Mesenchymal stem cell (in vitro differentiated cells and primary cell): Measurements from ENCODE around the gene PRR27.

Experiments used
- DNase-seq: peaks from one replicate; pipeline ENCODE4 v3.0.0-alpha.2; 2013
- H2AFZ ChIP-seq: one replicate; pipeline ENCODE4 v1.6.1; 2013; ENCODE audit warnings: low read depth, mild to moderate bottlenecking, control low read depth, inconsistent platforms, low read length, moderate library complexity
- H2AK5ac ChIP-seq: 2 replicates; pipeline ENCODE4 v1.6.1; 2013; ENCODE audit warnings: low read length, moderate library complexity, mild to moderate bottlenecking, inconsistent platforms; ENCODE audit not compliant: severe bottlenecking
- H2BK120ac ChIP-seq: one replicate; pipeline ENCODE4 v1.6.1; 2013; ENCODE audit warnings: low read depth, mild to moderate bottlenecking, inconsistent platforms, low read length, moderate library complexity
- H2BK12ac ChIP-seq, 2 experiments: one replicate each; pipeline ENCODE4 v1.6.1; 2013; ENCODE audit warnings: inconsistent platforms in 2 of 2, low read length in 2 of 2, mild to moderate bottlenecking in 2 of 2, moderate library complexity in 2 of 2, control low read depth in 1 of 2
- H2BK15ac ChIP-seq: one replicate; pipeline ENCODE4 v1.6.1; 2013; ENCODE audit warnings: mild to moderate bottlenecking, low read depth, inconsistent platforms; ENCODE audit not compliant: poor library complexity, severe bottlenecking
- H2BK5ac ChIP-seq: 2 replicates; pipeline ENCODE4 v1.6.1; 2013; ENCODE audit warnings: low read depth, mild to moderate bottlenecking, low read length, control low read depth, inconsistent platforms; ENCODE audit not compliant: poor library complexity, severe bottlenecking
- H3K14ac ChIP-seq, 2 experiments: one replicate each; pipeline ENCODE4 v1.6.1; 2013; ENCODE audit warnings: inconsistent platforms in 2 of 2, low read length in 2 of 2, control low read depth in 1 of 2, mild to moderate bottlenecking in 1 of 2, moderate library complexity in 1 of 2
- H3K18ac ChIP-seq, 2 experiments: one replicate each; pipeline ENCODE4 v1.6.1; 2013; ENCODE audit warnings: inconsistent platforms in 2 of 2, low read length in 2 of 2, control low read depth in 1 of 2, low read depth in 1 of 2, mild to moderate bottlenecking in 1 of 2
- H3K23ac ChIP-seq, 2 experiments: one replicate each; pipeline ENCODE4 v1.6.1; 2013; ENCODE audit warnings: inconsistent platforms in 2 of 2, low read length in 2 of 2, mild to moderate bottlenecking in 2 of 2, moderate library complexity in 2 of 2, control low read depth in 1 of 2
- H3K27ac ChIP-seq: 2 replicates; pipeline ENCODE4 v1.5.1; 2013; ENCODE audit warnings: mild to moderate bottlenecking, moderate library complexity, low read length, control low read depth, inconsistent platforms; ENCODE audit not compliant: poor library complexity, severe bottlenecking
- H3K27me3 ChIP-seq, 2 experiments: 2 replicates each; pipeline versions ENCODE4 v1.6.1 to v1.7.0; 2013; ENCODE audit warnings: low read length in 2 of 2, mild to moderate bottlenecking in 2 of 2, moderate library complexity in 2 of 2, control low read depth in 1 of 2, inconsistent platforms in 1 of 2; ENCODE audit not compliant: control insufficient read depth in 1 of 2, insufficient read depth in 1 of 2
- H3K36me3 ChIP-seq, 2 experiments: 2 replicates each; pipeline versions ENCODE4 v1.6.1 to v1.7.0; 2013; ENCODE audit warnings: low read length in 2 of 2, control low read depth in 1 of 2, inconsistent platforms in 1 of 2, low read depth in 1 of 2, mild to moderate bottlenecking in 1 of 2; ENCODE audit not compliant: insufficient read depth in 2 of 2, control insufficient read depth in 1 of 2
- H3K4ac ChIP-seq, 2 experiments: one replicate each; pipeline ENCODE4 v1.6.1; 2013; ENCODE audit warnings: inconsistent platforms in 2 of 2, low read length in 2 of 2, mild to moderate bottlenecking in 2 of 2, moderate library complexity in 2 of 2, control low read depth in 1 of 2, low read depth in 1 of 2
- H3K4me1 ChIP-seq: 2 replicates; pipeline ENCODE4 v1.6.1; 2013; ENCODE audit warnings: low read depth, low read length, control low read depth; ENCODE audit not compliant: control insufficient read depth, insufficient read depth
- H3K4me2 ChIP-seq: 2 replicates; pipeline ENCODE4 v1.6.1; 2013; ENCODE audit warnings: low read length, mild to moderate bottlenecking, inconsistent platforms; ENCODE audit not compliant: poor library complexity, severe bottlenecking
- H3K4me3 ChIP-seq, 2 experiments: 2 replicates each; pipeline versions ENCODE4 v1.5.1 to v1.7.0; 2013; ENCODE audit warnings: low read length in 2 of 2, mild to moderate bottlenecking in 2 of 2, control low read depth in 1 of 2, low read depth in 1 of 2; ENCODE audit not compliant: insufficient read depth in 1 of 2
- H3K79me1 ChIP-seq: replicated peaks from 2 replicates; pipeline ENCODE4 v1.6.1; 2013; ENCODE audit warnings: mild to moderate bottlenecking, control low read depth, low read length, inconsistent platforms; ENCODE audit not compliant: poor library complexity, severe bottlenecking
- H3K9ac ChIP-seq: 2 replicates; pipeline ENCODE4 v1.7.0; 2013; ENCODE audit warnings: mild to moderate bottlenecking, low read length, moderate library complexity
- H3K9me3 ChIP-seq: 2 replicates; pipeline ENCODE4 v1.7.0; 2013; ENCODE audit warnings: mild to moderate bottlenecking, low read length; ENCODE audit not compliant: control insufficient read depth
- H4K8ac ChIP-seq: one replicate; pipeline ENCODE4 v1.6.1; 2013; ENCODE audit warnings: inconsistent platforms, mild to moderate bottlenecking, low read length, moderate library complexity
- H4K91ac ChIP-seq: one replicate; pipeline ENCODE4 v1.6.1; 2013; ENCODE audit warnings: mild to moderate bottlenecking, low read length, inconsistent platforms
- WGBS: methylation state at CpG from one replicate; pipeline ENCODE4 v1.1.7; 2013; ENCODE audit warnings: mixed read lengths; 5-methylcytosine and 5-hydroxymethylcytosine counted together

Gene PRR27

GRCh38 chr4:70120323-70120722 lies 33.7 kb upstream of the PRR27 start:
- H3K14ac ChIP-seq = no peak overlapping the region
- H4K91ac ChIP-seq = no peak overlapping the region
- H3K4me3 ChIP-seq = no peak overlapping the region
- H3K9ac ChIP-seq = no peak overlapping the region
- no peak overlapping the region for H2AFZ ChIP-seq
- H3K27me3 ChIP-seq = no peaks in the 10 kb centered on the region
- WGBS = 81% methylated on average over 1 of the region's 1 CpG
- no peak overlapping the region for H2BK120ac ChIP-seq
- no peak overlapping the region for H2AK5ac ChIP-seq
- H3K9me3 ChIP-seq = peaks cover 8% of the 10 kb centered on the region
- H3K4me1 ChIP-seq = no peaks in the 10 kb centered on the region
- no peak overlapping the region for H3K18ac ChIP-seq
- no peak overlapping the region for H3K23ac ChIP-seq
- H2BK15ac ChIP-seq = no peak overlapping the region
- H3K36me3 ChIP-seq = no peaks in the 10 kb centered on the region
- no peak overlapping the region for H3K4me2 ChIP-seq
- no peak for DNase-seq
- H3K27ac ChIP-seq = no peak overlapping the region
- H2BK12ac ChIP-seq = no peak overlapping the region
- H4K8ac ChIP-seq = no peak overlapping the region
- no peak overlapping the region for H3K4ac ChIP-seq
- H2BK5ac ChIP-seq = no peak overlapping the region
- H3K79me1 ChIP-seq = no peaks in the 10 kb centered on the region

DNA sequence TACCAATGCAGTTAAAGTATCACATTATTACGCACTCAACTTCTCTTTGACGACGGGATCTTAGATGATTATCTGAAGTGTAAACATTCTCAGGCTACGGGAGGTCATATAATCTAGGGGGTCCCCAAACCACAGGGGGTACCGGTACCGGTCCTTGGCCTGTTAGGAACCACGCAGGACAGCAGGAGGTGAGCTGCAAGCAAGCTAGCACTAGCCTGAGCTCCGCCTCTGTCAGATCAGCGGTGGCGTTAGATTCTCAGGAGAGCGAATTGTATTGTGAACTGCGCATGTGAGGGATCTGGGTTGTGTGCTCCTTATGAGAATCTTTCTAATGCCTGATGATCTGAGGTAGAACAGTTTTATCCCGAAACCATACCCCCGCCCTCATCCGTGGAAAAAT lies 20.6 kb upstream of the PRR27 start:
- H2AFZ ChIP-seq = no peak overlapping the region
- no peak overlapping the region for H2BK120ac ChIP-seq
- H3K36me3 ChIP-seq = no peaks in the 10 kb centered on the region
- no peak overlapping the region for H3K9ac ChIP-seq
- H2AK5ac ChIP-seq = no peak overlapping the region
- H3K4ac ChIP-seq = no peak overlapping the region
- no peak overlapping the region for H3K23ac ChIP-seq
- H3K27me3 ChIP-seq = no peaks in the 10 kb centered on the region
- WGBS = 84% methylated on average over 15 of the region's 15 CpGs
- no peak overlapping the region for H3K4me3 ChIP-seq
- H4K91ac ChIP-seq = no peak overlapping the region
- no peak overlapping the region for H2BK5ac ChIP-seq
- H3K4me2 ChIP-seq = no peak overlapping the region
- H3K27ac ChIP-seq = no peak overlapping the region
- no peak overlapping the region for H3K14ac ChIP-seq
- no peak overlapping the region for H4K8ac ChIP-seq
- no peak overlapping the region for H2BK12ac ChIP-seq
- no peak for DNase-seq
- no peaks in the 10 kb centered on the region for H3K4me1 ChIP-seq
- no peaks in the 10 kb centered on the region for H3K79me1 ChIP-seq
- no peaks in the 10 kb centered on the region for H3K9me3 ChIP-seq
- H3K18ac ChIP-seq = no peak overlapping the region
- no peak overlapping the region for H2BK15ac ChIP-seq

GRCh38 chr4:70138751-70139150 lies 15.3 kb upstream of the PRR27 start:
- no peaks in the 10 kb centered on the region for H3K4me1 ChIP-seq
- H3K23ac ChIP-seq = no peak overlapping the region
- H3K9me3 ChIP-seq = no peaks in the 10 kb centered on the region
- H3K27me3 ChIP-seq = no peaks in the 10 kb centered on the region
- no peak overlapping the region for H4K91ac ChIP-seq
- no peak overlapping the region for H3K14ac ChIP-seq
- no peak overlapping the region for H2BK12ac ChIP-seq
- no peak overlapping the region for H3K4ac ChIP-seq
- H3K27ac ChIP-seq = no peak overlapping the region
- no peak overlapping the region for H3K9ac ChIP-seq
- no peak overlapping the region for H2BK15ac ChIP-seq
- no peak overlapping the region for H3K4me2 ChIP-seq
- H3K18ac ChIP-seq = no peak overlapping the region
- no peak overlapping the region for H2BK5ac ChIP-seq
- no peaks in the 10 kb centered on the region for H3K36me3 ChIP-seq
- H3K4me3 ChIP-seq = no peak overlapping the region
- no peaks in the 10 kb centered on the region for H3K79me1 ChIP-seq
- DNase-seq = no peak
- H2BK120ac ChIP-seq = no peak overlapping the region
- H2AFZ ChIP-seq = no peak overlapping the region
- WGBS = 82% methylated on average over 3 of the region's 3 CpGs
- no peak overlapping the region for H2AK5ac ChIP-seq
- H4K8ac ChIP-seq = no peak overlapping the region

- H3K14ac ChIP-seq = no peak overlapping the region
- no CpG with 5 or more reads among the region's 3 CpGs for WGBS
- no peak overlapping the region for H3K4me2 ChIP-seq
- H3K9ac ChIP-seq = no peak overlapping the region
- no peak overlapping the region for H2BK15ac ChIP-seq
- H2BK12ac ChIP-seq = no peak overlapping the region
- H3K23ac ChIP-seq = no peak overlapping the region
- H3K18ac ChIP-seq = no peak overlapping the region
- no peak overlapping the region for H2BK5ac ChIP-seq
- no peaks in the 10 kb centered on the region for H3K79me1 ChIP-seq
- H4K91ac ChIP-seq = no peak overlapping the region
- no peak for DNase-seq
- no peak overlapping the region for H2BK120ac ChIP-seq
- no peak overlapping the region for H4K8ac ChIP-seq
- no peak overlapping the region for H3K27ac ChIP-seq
- no peaks in the 10 kb centered on the region for H3K9me3 ChIP-seq
- H3K4ac ChIP-seq = no peak overlapping the region
- no peak overlapping the region for H3K4me3 ChIP-seq
- H3K36me3 ChIP-seq = no peaks in the 10 kb centered on the region
- no peak overlapping the region for H2AFZ ChIP-seq
- no peaks in the 10 kb centered on the region for H3K27me3 ChIP-seq
- no peak overlapping the region for H2AK5ac ChIP-seq
- H3K4me1 ChIP-seq = no peaks in the 10 kb centered on the region
Measured at GRCh38 chr4:70151271-70151670, 2.8 kb upstream of the PRR27 start.
